ENCODE data around the gene NTSR2. TPM values are rescaled to one million over a fixed set of nuclear protein-coding genes. Genes with fewer than 3 reads are reported as not detected.

NTSR2 gene
- total RNA-seq, 2 experiments from 2014 or later = not detected

- peaks cover 5% of the 10 kb centered on the region for H3K4me1 Mint-ChIP-seq
- DNase-seq = no peak
- no peaks in the 10 kb centered on the region for H3K9me3 Mint-ChIP-seq
- POLR2A ChIA-PET = no interaction called here
- H3K4me3 Mint-ChIP-seq = no peak overlapping the region
- peaks cover 44% of the 10 kb centered on the region for H3K27me3 Mint-ChIP-seq
- no peak overlapping the region for H3K27ac Mint-ChIP-seq
- no peaks in the 10 kb centered on the region for H3K36me3 Mint-ChIP-seq
- no peak for ATAC-seq (ENCODE audit: low read depth)
These were observed 10.3 kb upstream of the NTSR2 start for GRCh38 chr2:11680182-11680900.

- Mint-ChIP-seq H3K4me3 (no peak overlapping the region), H3K27me3 (peaks cover 46% of the 10 kb centered on the region), H3K9me3 (no peaks in the 10 kb centered on the region), H3K27ac (no peak overlapping the region), H3K36me3 (no peaks in the 10 kb centered on the region), H3K4me1 (peaks cover 5% of the 10 kb centered on the region)
- ATAC-seq (ENCODE audit: low read depth) (no peak), DNase-seq (no peak)
- POLR2A ChIA-PET = no interaction called here
These were observed 9.6 kb upstream of the NTSR2 start for GRCh38 chr2:11679486-11680181.

GRCh38 chr2:11679016-11679415 lies 9.0 kb upstream of the NTSR2 start:
- POLR2A ChIA-PET = no interaction called here
- no peak for ATAC-seq (ENCODE audit: low read depth)
- Mint-ChIP-seq H3K4me1 (peaks cover 5% of the 10 kb centered on the region), H3K4me3 (no peak overlapping the region), H3K9me3 (no peaks in the 10 kb centered on the region), H3K27ac (no peak overlapping the region), H3K36me3 (no peaks in the 10 kb centered on the region), H3K27me3 (peaks cover 48% of the 10 kb centered on the region)
- no peak for DNase-seq

- Mint-ChIP-seq H3K4me1 (peaks cover 5% of the 10 kb centered on the region), H3K4me3 (no peak overlapping the region), H3K36me3 (no peaks in the 10 kb centered on the region), H3K9me3 (no peaks in the 10 kb centered on the region), H3K27ac (no peak overlapping the region), H3K27me3 (peaks cover 48% of the 10 kb centered on the region)
- no peak for ATAC-seq (ENCODE audit: low read depth)
- POLR2A ChIA-PET = no interaction called here
- no peak for DNase-seq
These were observed 8.4 kb upstream of the NTSR2 start for GRCh38 chr2:11678306-11678960.

DNA sequence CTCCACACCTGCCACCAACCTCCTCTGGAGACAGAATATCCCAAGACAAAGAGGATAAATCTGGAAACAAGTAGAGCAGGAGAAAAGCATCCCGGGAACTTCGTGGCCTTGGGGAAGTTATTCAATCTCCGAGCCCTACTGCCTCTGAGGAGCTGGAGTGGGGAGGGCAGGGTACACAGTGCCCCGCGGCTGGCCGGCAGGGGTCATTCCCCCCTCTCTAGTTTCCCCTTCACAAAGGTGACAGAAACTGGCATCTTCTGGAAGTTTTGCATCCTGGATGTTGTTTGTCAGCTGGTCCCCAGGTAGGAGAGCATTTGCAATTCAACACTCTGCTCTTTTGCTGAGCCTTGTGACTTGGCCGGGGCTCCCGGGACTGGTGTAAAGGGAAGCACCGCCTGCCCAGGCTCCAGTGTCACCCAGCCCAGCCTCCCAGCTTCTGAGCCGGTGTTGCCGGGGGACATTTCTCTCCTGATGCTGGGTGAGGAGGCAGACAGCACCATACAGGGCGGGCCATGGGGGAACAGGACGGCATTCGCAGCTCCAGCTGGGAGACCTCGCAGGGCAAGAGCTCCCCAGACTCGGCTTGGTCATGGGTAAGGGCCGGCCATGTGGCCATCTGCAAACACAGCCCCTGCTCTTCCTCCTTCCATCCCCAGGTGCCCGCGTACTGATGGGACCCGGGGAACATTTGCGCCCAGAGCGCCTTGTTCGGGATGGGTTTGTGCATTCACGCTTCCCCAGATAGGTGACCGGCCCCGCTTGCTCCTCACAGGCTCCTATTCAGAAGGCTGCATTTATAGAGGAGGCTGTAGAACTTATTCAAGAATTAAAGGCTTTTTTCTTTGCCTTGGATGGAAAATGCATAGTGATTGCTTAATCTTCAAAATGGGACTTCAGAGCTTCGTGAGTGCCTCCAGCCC lies 7.4 kb upstream of the NTSR2 start:
- Mint-ChIP-seq H3K36me3 (no peaks in the 10 kb centered on the region), H3K4me1 (peaks cover 4% of the 10 kb centered on the region), H3K27me3 (peaks cover 47% of the 10 kb centered on the region), H3K9me3 (no peaks in the 10 kb centered on the region), H3K4me3 (no peak overlapping the region), H3K27ac (no peak overlapping the region)
- ATAC-seq (ENCODE audit: low read depth) (no peak), DNase-seq (no peak)
- POLR2A ChIA-PET = no interaction called here

GRCh38 chr2:11676640-11677039 lies 6.6 kb upstream of the NTSR2 start:
- no peak overlapping the region for H3K27ac Mint-ChIP-seq
- POLR2A ChIA-PET = no interaction called here
- no peak for ATAC-seq (ENCODE audit: low read depth)
- H3K4me1 Mint-ChIP-seq = no peaks in the 10 kb centered on the region
- no peak overlapping the region for H3K4me3 Mint-ChIP-seq
- H3K27me3 Mint-ChIP-seq = peaks cover 45% of the 10 kb centered on the region
- H3K9me3 Mint-ChIP-seq = no peaks in the 10 kb centered on the region
- H3K36me3 Mint-ChIP-seq = no peaks in the 10 kb centered on the region
- DNase-seq = no peak

GRCh38 chr2:11675423-11676112 lies 5.6 kb upstream of the NTSR2 start:
- Mint-ChIP-seq H3K27me3 (peaks cover 47% of the 10 kb centered on the region), H3K4me1 (no peaks in the 10 kb centered on the region), H3K9me3 (no peaks in the 10 kb centered on the region), H3K27ac (no peak overlapping the region), H3K36me3 (no peaks in the 10 kb centered on the region), H3K4me3 (no peak overlapping the region)
- DNase-seq (no peak), ATAC-seq (ENCODE audit: low read depth) (no peak)
- POLR2A ChIA-PET = no interaction called here

GRCh38 chr2:11674983-11675382 lies 5.0 kb upstream of the NTSR2 start:
- Mint-ChIP-seq H3K36me3 (no peaks in the 10 kb centered on the region), H3K4me1 (no peaks in the 10 kb centered on the region), H3K9me3 (no peaks in the 10 kb centered on the region), H3K4me3 (no peak overlapping the region), H3K27ac (no peak overlapping the region), H3K27me3 (peaks cover 53% of the 10 kb centered on the region)
- ATAC-seq (ENCODE audit: low read depth) (no peak), DNase-seq (no peak)
- POLR2A ChIA-PET = no interaction called here

DNA sequence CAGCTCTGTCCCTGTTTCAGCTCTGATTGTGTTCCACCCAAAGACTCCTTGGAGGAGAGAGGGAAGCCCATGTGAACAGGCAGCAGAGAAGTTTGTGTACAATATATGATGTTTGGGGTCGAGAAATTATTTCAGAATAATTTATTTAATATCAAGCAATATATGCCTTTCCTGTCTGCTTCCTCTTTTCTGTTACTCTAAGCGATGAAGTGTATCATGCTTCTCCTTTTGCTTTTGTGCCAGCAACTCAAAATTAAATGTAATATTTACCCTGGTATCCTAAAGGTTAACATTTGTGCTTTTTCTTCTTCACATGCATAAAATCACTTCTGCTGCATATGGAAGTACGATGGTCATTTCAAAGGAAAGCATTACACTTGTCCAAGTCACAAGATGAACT lies 2.4 kb upstream of the NTSR2 start:
- POLR2A ChIA-PET = no interaction called here
- no peak overlapping the region for H3K4me3 Mint-ChIP-seq
- H3K36me3 Mint-ChIP-seq = no peaks in the 10 kb centered on the region
- H3K27ac Mint-ChIP-seq = no peak overlapping the region
- H3K4me1 Mint-ChIP-seq = peaks cover 2% of the 10 kb centered on the region
- ATAC-seq (ENCODE audit: low read depth) (no peak), DNase-seq (no peak)
- peaks cover 53% of the 10 kb centered on the region for H3K27me3 Mint-ChIP-seq
- H3K9me3 Mint-ChIP-seq = no peaks in the 10 kb centered on the region

DNA sequence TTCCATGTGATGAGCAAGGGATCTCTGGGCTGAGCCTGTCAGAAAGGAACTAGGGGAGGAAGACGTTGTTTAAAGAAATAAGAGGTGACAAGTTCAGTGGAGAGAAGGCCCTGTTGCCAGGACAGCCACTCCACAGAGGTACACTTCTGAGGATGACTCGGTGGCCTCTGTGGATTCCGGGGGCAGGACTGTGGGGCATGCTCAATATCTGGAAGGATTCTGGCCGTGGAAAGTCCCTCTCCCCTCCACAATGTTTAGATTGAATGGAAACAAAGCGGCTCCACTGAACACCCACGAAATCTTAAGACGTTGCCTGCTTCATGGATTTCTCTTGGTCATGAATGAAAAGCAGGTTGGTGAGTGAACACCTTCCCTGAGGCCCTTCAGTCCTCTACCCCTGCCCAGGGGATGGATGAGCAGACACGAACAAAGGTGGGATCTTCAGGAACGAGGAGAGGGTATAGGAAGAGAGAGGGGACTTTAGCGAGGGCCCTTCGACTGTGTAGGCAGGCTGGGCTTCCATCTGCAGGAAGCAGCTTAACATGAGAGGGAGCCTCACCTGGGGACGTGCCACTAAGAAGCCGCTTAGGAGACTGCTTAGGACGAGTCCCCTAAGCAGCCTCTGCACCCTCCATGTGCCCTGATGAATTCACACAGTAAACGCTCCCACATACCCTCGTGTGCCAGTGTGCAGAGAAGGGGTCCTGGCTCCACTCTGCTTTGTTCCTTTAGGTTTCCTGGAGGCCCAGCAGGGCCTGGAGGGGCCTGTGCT lies 1.9 kb downstream of the NTSR2 start:
- Mint-ChIP-seq H3K27me3 (peaks cover 23% of the 10 kb centered on the region), H3K9me3 (peaks cover 2% of the 10 kb centered on the region), H3K4me3 (no peak overlapping the region), H3K4me1 (peaks cover 2% of the 10 kb centered on the region), H3K27ac (no peak overlapping the region), H3K36me3 (no peaks in the 10 kb centered on the region)
- no peak for DNase-seq
- POLR2A ChIA-PET = no interaction called here
- no peak for ATAC-seq (ENCODE audit: low read depth)

- Mint-ChIP-seq H3K36me3 (no peaks in the 10 kb centered on the region), H3K9me3 (peaks cover 5% of the 10 kb centered on the region), H3K4me1 (peaks cover 2% of the 10 kb centered on the region), H3K4me3 (no peak overlapping the region), H3K27ac (no peak overlapping the region), H3K27me3 (peaks cover 18% of the 10 kb centered on the region)
- POLR2A ChIA-PET = no interaction called here
- ATAC-seq (ENCODE audit: low read depth) (no peak), DNase-seq (no peak)
These were observed 2.8 kb downstream of the NTSR2 start for GRCh38 chr2:11667194-11667593.

- POLR2A ChIA-PET = no interaction called here
- H3K9me3 Mint-ChIP-seq = peaks cover 6% of the 10 kb centered on the region
- DNase-seq (no peak), ATAC-seq (ENCODE audit: low read depth) (no peak)
- H3K27me3 Mint-ChIP-seq = peaks cover 17% of the 10 kb centered on the region
- H3K36me3 Mint-ChIP-seq = no peaks in the 10 kb centered on the region
- H3K4me1 Mint-ChIP-seq = peaks cover 2% of the 10 kb centered on the region
- H3K27ac Mint-ChIP-seq = no peak overlapping the region
- no peak overlapping the region for H3K4me3 Mint-ChIP-seq
These were observed 4.3 kb downstream of the NTSR2 start for GRCh38 chr2:11665510-11666362.
